Ascending aorta (tissue), 2 donors: ENCODE measurements around the gene SYNE3. TPM values are rescaled to one million over a fixed set of nuclear protein-coding genes. Genes with fewer than 3 reads are reported as not detected.

ENCODE experiments used
- DNase-seq, 2 donors: peaks; one replicate each; pipeline ENCODE4 v3.0.0-alpha.2; 2019; ENCODE audit warnings: low spot score in 2 of 2
- H3K27ac ChIP-seq, 2 donors: fragments of 200-600 bp; sonication (generic); one replicate each; pipeline ENCODE4 v1.5.1; 2016 to 2017; ENCODE audit warnings: mild to moderate bottlenecking in 1 of 2
- H3K27me3 ChIP-seq: fragments of 200-600 bp; sonication (generic); one replicate; pipeline ENCODE4 v1.5.1; 2017
- H3K36me3 ChIP-seq, 2 donors: fragments of 200-600 bp; sonication (generic); one replicate each; pipeline ENCODE4 v1.5.1; 2016
- H3K4me1 ChIP-seq, 2 donors: fragments of 200-600 bp; sonication (generic); one replicate each; pipeline ENCODE4 v1.5.1; 2016 to 2017; ENCODE audit warnings: mild to moderate bottlenecking in 1 of 2
- H3K4me3 ChIP-seq, 2 donors: fragments of 200-600 bp; sonication (generic); one replicate each; pipeline ENCODE4 v1.5.1; 2016 to 2017; ENCODE audit warnings: mild to moderate bottlenecking in 1 of 2
- H3K9me3 ChIP-seq, 2 donors: fragments of 200-600 bp; sonication (generic); one replicate each; pipeline ENCODE4 v1.5.1; 2016
- intact Hi-C: fragments of 100-400 bp; cut with DNase I; formaldehyde crosslinking; loops from one replicate; pipeline ENCODE4 v1.15.1; 2023
- total RNA-seq: library from RNA; depleted of rRNA; stranded (reverse); fragments of >200 nt; gene quantifications from one replicate; pipeline ENCODE4 v1.1.0, GENCODE V29; 2016
- TF ChIP-seq, protein P1 (sequence below), 3 experiments: fragments of 200-600 bp in 2 of 3; fragments of 450-650 bp in 1 of 3; sonication (generic) in 2 of 3; IDR thresholded peaks; one replicate each; pipeline ENCODE4 v1.5.1; 2016 to 2019; ENCODE audit warnings: antibody characterized with exemption in 3 of 3, mild to moderate bottlenecking in 1 of 3, moderate library complexity in 1 of 3

The SYNE3 gene
- total RNA-seq, 1 donor from 2014 or later: 84.1 TPM

DNA sequence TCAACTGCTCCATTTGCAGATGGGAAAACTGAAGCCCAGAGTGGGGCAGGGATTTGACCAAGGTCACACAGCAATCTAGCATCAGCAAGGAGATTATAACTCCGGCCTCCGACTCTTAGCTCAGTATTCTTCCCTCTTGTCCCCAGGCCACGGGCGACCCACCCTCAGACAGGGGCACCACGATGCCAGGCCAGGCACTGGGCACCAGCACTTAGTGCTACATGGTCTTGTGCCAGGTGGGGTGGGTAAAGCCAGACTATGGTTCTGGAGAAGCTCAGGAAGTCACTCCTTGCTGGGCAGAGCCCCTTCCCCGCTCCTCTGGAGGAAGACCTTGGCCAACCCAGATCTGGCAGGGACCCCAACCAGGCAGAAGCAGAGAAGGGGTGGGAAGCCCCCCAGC lies 41.5 kb downstream of the SYNE3 start:
- Histone ChIP-seq H3K27ac (no peak overlapping the region), H3K4me3 (no peak overlapping the region), H3K27me3 (no peaks in the 10 kb centered on the region), H3K36me3 (peaks cover 19 to 44% of the 10 kb centered on the region in 2 donors), H3K9me3 (no peaks in the 10 kb centered on the region), H3K4me1 (peaks cover 0 to 9% of the 10 kb centered on the region in 2 donors)
- TF ChIP-seq, protein P1, sequence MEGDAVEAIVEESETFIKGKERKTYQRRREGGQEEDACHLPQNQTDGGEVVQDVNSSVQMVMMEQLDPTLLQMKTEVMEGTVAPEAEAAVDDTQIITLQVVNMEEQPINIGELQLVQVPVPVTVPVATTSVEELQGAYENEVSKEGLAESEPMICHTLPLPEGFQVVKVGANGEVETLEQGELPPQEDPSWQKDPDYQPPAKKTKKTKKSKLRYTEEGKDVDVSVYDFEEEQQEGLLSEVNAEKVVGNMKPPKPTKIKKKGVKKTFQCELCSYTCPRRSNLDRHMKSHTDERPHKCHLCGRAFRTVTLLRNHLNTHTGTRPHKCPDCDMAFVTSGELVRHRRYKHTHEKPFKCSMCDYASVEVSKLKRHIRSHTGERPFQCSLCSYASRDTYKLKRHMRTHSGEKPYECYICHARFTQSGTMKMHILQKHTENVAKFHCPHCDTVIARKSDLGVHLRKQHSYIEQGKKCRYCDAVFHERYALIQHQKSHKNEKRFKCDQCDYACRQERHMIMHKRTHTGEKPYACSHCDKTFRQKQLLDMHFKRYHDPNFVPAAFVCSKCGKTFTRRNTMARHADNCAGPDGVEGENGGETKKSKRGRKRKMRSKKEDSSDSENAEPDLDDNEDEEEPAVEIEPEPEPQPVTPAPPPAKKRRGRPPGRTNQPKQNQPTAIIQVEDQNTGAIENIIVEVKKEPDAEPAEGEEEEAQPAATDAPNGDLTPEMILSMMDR (IDR thresholded peaks at IDR 0.05): no peak
- DNase-seq: no peak
- intact Hi-C loops: no loop called here

DNA sequence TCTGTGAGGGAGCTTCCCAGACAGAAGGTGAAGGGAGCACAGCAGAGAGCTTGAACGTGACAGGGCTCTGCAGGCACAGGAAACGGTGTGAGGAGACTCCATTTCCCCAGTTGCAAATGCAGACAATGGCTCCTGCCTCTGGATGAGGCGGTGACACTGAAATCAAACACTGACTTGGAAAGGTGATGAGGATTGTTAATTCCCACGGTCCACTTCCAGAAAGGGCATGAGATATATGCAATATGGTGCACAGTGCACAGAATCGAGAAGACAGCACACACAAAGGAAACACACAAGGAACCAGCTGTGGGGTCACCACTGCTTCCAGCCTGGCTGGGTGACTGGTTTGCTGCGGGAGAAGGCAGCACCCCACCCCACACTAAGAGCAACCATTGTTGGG lies 42.0 kb downstream of the SYNE3 start:
- intact Hi-C loops: no loop called here
- no peak overlapping the region for H3K27ac ChIP-seq
- peaks cover 0 to 9% of the 10 kb centered on the region in 2 donors for H3K4me1 ChIP-seq
- peaks cover 19 to 48% of the 10 kb centered on the region in 2 donors for H3K36me3 ChIP-seq
- no peak overlapping the region for H3K4me3 ChIP-seq
- H3K27me3 ChIP-seq: no peaks in the 10 kb centered on the region
- H3K9me3 ChIP-seq: no peaks in the 10 kb centered on the region
- TF ChIP-seq, protein P1 (IDR thresholded peaks at IDR 0.05): no peak
- no peak for DNase-seq

DNA sequence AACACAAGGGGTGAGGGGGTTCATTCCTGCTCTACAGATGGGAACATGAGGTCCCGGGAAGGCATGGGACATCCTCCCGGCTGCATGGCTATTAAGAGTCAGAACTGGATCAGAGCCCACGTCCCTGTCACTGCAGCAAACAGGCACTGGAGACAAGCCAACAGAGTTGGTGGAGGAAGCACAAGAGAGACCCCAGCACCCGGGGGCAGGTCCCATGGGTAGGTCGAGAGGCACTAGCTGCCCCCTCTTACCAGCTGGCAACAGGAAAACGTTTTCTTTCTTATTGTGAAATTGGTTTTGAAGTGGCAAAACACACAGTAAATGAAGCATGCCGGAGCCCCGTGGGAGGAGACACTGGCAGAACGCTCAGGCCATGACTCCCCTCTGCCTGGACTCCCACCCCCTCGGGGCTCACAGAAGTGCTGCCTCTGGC lies 43.6 kb downstream of the SYNE3 start:
- TF ChIP-seq, protein P1 (IDR thresholded peaks at IDR 0.05): no peak
- DNase-seq: no peak
- intact Hi-C loops: no loop called here
- Histone ChIP-seq H3K36me3 (peaks cover 19 to 60% of the 10 kb centered on the region in 2 donors), H3K4me3 (no peak overlapping the region), H3K9me3 (no peaks in the 10 kb centered on the region), H3K27me3 (no peaks in the 10 kb centered on the region), H3K4me1 (peaks cover 0 to 7% of the 10 kb centered on the region in 2 donors), H3K27ac (no peak overlapping the region)

DNA sequence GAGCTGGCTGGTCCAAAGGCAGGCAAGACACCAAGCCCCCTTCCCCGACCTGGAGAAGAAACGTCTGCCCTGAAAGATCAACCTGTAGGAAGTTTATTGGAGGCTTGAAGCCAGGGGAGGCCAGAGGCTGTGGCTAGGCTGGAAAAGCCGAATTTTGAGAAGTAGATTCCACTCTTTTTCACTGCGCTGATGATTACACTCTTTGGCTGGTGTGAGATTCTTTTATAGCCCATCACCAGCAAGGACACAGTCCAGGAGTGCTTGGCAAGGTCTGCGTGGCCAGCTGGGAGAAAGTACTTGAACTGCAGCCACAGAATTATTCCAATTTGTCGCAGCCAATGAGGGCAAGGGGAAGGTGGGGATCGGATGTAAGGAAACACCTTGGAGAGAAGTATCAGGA lies 45.0 kb downstream of the SYNE3 start:
- Histone ChIP-seq H3K27me3 (no peaks in the 10 kb centered on the region), H3K27ac (peak overlapping the region in 1 of 2 donors; percentile 29), H3K9me3 (no peaks in the 10 kb centered on the region), H3K4me1 (peaks cover 0 to 3% of the 10 kb centered on the region in 2 donors), H3K4me3 (no peak overlapping the region), H3K36me3 (peaks cover 19 to 71% of the 10 kb centered on the region in 2 donors)
- DNase-seq: no peak
- intact Hi-C loops: no loop called here
- TF ChIP-seq, protein P1 (IDR thresholded peaks at IDR 0.05): no peak

DNA sequence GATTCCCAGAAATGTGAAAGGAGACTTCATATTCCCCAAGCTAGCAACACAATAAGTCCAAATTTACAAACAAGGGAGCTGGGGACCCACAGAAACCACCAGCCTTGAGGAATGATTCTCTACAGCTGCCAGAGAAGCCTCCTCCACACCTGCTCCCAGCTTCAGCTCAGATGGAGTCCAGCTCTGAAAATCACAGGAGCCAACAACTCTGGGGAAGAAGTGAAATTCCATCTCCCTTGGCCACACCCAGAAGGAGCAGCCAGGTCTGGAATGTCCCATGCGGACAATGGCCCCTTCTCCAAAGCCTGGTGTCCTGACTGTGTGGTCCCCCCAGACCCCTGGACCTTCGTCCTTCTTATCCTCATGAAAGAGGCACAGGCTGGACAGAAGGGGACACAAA lies 45.4 kb downstream of the SYNE3 start:
- H3K27me3 ChIP-seq: no peaks in the 10 kb centered on the region
- H3K4me1 ChIP-seq: peaks cover 0 to 3% of the 10 kb centered on the region in 2 donors
- H3K9me3 ChIP-seq: no peaks in the 10 kb centered on the region
- peaks cover 20 to 75% of the 10 kb centered on the region in 2 donors for H3K36me3 ChIP-seq
- intact Hi-C loops: no loop called here
- DNase-seq: no peak
- TF ChIP-seq, protein P1 (IDR thresholded peaks at IDR 0.05): no peak
- no peak overlapping the region for H3K4me3 ChIP-seq
- peak overlapping the region in 1 of 2 donors; percentile 29 for H3K27ac ChIP-seq

DNA sequence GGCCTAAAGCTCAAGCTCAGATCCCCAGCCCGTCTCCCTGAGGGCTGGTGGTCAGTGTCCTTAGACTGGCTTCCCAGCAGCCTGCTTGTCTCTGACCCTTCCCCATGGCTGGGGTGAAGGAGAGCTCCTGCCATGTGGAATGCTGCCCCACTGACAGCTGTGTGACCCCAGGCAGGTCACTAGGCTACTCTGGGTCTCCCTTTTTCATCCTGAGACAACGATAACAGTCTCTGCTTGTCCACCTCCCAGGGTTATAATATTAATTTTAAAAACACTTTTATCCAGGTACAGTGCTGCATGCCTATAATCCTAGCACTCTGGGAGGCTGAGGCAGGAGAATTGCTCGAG lies 47.3 kb downstream of the SYNE3 start:
- DNase-seq: no peak
- no peak overlapping the region for H3K27ac ChIP-seq
- TF ChIP-seq, protein P1 (IDR thresholded peaks at IDR 0.05): no peak
- intact Hi-C loops: no loop called here
- no peaks in the 10 kb centered on the region for H3K9me3 ChIP-seq
- no peaks in the 10 kb centered on the region for H3K27me3 ChIP-seq
- H3K4me3 ChIP-seq: no peak overlapping the region
- H3K4me1 ChIP-seq: peaks cover 0 to 3% of the 10 kb centered on the region in 2 donors
- peaks cover 11 to 67% of the 10 kb centered on the region in 2 donors for H3K36me3 ChIP-seq
